HG02588 (cell line): ENCODE results near the gene CUBN.

Source experiments
- ATAC-seq: cut with Tn5 transposase; IDR thresholded peaks from one replicate; pipeline ENCODE4 v1.9.1; 2021; ENCODE audit warnings: mild to moderate bottlenecking, moderate library complexity; ENCODE audit not compliant: unreplicated experiment

The CUBN gene

DNA sequence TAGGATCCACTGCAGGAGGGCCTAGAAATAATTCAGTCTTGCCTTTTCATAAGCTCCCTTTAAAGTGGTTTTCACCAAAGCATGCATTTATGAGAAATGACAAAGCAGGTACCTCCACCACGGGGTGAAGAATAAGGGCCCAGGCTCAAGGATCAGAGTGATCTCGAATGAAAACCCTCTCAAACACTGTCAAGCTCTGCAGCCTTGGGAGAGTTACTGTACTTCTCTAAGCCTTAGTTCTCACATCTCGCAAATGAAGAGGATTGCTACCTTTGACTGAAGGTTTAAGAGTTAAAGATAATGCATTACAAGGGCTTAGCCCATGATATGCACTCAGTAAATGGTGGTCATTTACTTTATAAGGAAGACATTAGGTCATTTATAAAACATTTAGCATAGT is 81.7 kb downstream of the CUBN start:
- ATAC-seq, result no peak

DNA sequence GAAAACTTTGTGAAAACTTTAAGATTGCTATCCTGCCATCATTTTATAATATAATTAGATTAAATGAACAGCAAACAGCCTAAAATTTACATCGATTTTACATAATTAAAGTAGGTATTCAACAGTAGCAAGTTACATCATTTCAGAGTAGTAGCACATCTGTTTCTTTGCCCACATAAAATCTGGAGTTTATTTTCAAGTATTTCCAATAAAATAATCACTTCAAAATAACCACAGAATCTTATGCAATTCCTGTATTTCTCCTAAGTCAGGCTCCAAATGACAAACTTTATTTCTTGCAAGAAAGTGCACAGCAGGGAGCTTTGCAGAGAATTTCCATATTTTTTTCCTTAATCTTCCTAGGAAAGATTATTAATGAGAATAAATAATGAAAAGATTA is 82.6 kb downstream of the CUBN start:
- no peak for ATAC-seq

DNA sequence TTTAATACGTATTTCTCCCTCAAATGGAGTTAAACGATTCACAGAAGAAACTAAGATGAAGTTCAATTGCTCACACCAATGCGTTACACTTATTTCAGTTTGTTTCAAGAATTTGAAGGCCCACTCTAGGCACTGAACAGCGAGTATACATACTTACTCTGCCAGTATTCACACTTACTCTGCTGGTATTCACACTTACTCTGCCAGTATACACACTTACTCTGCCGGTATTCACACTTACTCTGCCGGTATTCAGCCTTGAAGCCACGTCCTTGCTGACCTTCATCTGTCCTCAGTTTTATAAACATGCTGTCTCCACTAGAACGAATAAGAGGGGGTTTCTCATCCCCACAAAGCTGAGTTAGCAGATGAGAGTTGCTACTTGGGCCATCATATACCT is 86.0 kb downstream of the CUBN start:
- no peak for ATAC-seq

DNA sequence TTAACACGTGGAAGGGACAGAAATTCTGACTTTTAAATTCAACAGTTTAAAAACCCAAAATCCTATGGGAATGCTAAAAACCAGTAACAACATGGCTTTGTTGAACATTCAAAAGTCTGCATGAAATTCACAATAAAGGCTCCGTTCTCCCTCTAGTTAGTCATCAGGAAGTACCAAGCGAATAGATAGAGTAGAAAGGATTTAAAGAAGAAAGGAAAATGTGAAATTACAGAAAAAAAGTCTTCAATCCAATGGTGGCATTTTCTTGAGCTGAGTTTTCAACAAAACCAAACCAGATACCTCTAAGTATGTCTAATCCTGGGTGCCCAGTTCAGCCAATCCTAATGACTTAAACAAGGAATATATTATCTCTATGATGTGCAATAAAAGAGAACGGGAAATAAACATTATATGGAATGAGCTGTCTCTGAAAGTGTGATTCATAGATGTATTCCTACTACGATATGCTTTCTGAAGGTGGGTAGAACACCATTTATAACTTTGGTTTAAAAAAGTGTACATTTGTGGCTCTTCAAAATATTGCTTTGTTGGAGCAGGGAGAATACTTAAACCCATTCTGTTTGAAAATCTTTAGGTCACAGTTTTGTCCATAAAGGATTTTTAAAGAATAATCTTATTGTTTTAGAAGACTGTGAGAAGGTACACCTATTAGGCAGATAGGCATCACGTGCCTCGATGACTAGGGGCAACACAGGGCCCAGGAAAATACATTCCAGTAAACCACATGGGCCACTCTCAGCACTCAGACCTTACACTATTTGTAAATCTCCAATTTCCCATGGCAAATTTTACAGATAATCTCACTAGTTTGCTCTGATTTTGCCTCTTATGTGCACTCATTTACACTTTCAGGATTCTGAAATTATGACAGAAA is 87.7 kb downstream of the CUBN start:
- ATAC-seq, result no peak

DNA sequence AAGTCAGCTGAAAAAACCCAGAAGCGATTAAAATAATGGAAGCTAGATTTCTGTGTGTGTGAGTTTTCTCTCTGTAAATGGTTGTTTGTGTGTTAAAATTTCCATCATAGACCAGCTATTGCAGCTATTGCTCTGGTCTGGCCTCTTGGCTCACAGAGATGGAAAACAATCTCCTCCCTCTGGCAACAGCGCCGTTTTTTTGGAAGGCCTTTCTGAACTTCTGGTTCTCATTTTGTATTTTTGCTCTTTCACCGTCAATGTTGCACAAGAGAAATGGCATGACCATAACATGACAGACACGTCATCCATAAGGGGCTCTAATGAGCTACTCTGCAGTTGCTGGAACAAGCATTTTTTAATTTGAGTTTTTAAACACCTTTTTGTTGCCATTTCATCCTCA is 91.0 kb downstream of the CUBN start:
- no peak for ATAC-seq

DNA sequence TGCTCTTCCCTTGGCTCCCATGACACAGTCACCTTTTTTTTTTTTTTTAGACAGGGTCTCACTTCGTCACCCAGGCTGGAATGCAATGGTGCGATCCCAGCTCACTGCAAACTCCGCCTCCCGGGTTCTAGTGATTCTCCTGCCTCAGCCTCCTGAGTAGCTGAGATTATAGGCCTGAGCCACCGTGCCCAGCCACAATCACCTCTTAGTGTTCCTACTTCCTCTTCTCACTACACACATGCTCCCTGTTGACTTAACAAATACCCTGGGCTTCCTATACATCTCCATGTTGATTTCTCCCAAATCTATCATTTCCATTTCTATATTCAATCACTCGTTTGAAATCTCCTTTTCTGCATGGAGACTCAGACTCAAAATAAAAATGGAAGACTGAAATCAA is 91.7 kb downstream of the CUBN start:
- no peak for ATAC-seq

DNA sequence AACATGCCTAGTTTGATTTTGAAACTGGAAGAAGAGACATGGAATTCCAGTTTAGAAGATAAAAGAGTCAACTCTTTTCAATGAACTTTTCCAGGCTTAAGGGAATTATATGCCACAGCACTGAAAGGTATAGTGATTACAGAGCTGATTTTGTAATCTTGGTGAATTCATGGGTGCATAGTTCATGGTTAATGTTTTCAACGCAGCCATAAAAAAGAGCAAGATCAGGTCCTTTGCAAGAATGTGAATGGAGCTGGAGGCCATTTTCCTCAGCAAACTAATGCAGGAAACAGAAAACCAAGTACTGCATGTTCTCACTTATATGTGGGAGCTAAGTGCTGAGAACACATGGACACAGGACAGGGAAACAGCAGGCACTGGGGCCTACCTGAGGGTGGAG is 94.2 kb downstream of the CUBN start:
- ATAC-seq, result no peak

DNA sequence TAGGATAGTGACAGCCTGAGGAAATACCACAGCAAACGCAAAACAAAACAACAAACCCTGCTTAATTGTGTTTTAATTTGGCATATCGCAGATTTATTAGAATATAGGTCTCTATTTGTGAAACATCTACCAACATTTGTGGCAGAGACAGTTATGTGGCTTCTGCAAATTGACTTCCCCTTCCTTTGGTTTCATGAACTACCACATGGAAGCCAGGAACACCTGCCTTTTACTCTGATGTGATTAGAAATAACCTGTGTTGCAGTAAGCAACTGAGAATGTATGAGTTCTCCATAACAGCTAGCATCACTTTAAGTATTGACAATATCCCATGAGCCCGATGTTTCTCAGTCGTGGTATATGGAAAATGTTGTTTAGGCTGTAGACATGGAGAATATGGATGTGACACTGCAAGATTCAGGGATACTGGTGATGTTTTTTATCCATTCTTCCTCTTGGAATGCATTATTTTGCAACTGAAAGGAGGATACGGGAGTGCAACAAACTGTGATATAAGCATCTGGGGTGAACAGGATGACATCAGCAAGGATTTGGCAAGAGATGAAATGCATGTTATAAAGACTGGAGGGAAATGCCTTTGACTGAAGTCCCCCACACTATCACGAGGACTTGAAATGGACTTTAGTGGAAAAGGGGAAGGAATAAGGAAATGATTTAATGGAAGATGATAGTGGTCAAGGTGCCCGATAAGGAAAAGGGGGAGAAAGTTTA is 95.9 kb downstream of the CUBN start:
- ATAC-seq, result no peak

DNA sequence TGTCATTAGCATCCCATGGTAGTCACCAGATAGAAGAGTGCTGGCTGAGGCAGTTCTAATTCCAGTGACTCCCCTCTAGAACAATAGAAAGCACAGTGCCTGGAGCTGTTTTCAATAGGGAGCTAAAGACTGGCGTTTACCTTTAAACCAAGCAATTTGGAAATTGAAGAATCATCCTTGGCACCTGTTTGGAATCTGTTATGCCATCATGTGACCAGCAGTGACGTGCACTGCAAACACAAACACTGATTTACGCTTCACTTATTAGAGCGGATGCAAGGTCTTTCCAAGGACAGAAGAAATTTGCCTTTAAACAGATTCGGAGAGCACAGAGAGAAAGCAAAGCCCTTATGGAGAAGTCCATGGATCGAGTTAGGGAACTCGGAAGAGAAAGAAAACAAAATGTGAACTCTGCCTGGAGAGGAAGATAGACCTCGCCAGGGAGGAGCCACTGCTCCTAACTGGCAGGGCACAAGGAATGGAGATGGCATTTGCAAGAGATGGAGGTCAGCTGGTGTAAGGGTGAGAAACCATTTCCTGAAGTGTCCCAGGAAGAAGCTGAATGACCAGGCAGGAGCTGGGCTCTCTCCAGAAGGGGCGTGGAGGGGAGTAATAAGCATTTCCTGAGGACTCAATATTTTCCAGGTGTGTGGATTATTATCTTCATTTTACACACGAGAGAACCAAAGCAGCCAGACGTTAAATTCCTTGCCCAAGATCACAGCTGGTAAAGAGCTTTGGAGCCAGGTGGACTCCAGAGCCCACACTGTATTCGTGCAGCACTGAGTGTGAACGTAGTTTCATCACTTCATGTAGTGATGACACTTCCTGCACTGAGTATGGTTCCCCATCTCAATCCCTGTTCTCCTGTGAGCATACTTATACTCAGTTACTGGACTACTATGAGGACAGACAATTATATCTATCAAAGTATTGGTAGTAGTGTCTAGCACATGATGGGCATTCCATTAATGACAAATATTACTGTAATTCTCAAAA is 97.7 kb downstream of the CUBN start:
- no peak for ATAC-seq

DNA sequence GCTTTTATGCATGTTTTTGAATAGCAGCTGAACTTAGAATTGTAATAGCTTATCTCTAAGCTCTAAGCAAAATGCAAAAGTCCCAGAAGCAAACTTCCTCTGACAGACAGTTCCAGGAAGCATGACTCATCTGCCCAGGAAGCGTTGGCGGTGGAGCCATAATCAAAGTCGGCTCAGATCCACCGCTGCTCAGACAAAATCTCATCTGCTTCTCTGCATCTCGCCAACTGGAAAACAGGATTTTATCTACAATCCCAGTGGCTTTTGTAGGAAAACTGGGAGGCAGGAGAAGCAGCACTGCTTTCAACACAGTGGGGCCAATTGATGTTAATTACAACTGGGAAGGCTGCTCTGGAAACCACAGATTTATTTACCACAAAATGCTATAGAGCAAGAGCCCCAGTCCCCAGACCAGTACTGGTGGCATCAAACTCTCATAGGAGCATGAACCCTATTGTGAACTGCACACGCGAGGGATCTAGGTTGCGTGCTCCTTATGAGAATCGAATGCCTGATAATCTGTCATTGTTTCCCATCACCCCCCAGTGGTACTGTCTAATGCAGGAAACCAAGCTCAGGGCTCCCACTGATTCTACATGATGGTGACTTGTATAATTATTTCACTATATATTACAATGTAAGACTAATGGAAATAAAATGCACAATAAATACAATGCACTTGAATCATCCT is 99.9 kb downstream of the CUBN start:
- ATAC-seq, result peak; percentile 44

DNA sequence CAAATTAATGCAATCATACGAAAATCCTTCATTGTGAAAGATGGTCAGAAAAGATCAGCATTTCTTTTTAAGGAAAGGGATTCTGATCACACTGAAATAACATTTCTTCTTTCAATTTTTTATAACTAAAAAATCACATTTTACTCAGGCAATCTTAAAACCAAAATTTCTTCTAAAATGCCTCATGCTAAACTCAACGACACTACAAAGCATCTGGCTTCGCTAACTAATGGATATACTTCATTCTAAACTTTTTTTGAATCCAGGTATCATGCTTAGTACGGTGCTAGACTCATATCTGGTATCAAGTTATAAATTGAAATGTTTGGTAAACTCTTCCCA is 100.4 kb downstream of the CUBN start:
- ATAC-seq, result no peak

DNA sequence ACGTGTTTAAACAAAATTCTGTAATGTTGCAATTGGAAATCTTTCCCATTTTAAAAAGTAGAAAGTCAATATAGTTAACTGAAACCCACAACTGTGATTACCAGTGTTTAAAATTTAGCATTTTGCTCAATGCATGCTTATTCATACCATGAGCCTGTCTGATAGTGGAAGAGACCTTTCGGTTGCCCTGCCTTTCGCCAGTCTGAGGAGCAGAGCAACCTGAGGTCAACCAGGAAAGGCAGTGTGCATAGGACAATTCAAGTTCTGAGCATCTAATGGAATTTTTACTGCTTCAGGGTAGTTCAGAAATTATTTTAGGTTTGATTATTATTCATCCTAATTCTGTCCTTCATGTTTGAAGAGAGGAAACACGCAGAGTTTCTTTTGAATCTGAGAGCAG is 100.8 kb downstream of the CUBN start:
- no peak for ATAC-seq

DNA sequence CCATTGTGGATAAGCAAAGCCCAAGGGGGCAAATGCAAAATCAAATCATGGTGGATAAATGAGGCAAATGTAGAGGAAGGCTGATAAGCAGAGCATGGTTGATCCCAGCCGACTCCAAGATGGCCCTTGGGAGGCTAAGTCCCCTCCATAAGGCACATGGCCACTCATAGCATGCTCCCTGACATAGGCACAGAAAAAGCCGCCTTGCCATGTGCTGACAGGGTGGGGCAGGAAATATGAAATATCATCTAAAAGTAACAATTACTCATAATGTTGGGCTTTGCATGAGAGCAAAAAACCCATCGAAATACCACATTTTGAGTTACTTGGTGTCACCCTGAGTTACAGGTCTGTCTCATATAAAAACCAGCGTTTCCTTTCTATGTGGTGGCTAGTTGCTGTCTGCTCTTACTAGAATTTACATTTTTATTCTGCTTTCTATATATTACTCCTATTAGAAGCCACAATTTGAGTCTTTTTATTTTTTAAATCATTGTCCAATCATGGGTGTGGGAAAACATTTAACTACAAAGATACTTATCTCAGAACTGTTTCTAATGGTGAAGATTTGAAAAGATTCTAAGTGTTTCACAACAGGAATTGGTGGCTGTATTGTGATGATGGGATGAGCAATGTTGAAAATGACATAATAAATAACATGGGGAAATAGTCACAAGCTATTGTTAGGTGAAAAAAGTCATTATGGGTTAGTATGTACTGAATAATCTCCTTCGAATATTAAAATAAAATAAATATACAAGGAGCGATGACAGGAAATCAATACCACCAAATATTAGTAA is 102.7 kb downstream of the CUBN start:
- peak; percentile 34 for ATAC-seq

DNA sequence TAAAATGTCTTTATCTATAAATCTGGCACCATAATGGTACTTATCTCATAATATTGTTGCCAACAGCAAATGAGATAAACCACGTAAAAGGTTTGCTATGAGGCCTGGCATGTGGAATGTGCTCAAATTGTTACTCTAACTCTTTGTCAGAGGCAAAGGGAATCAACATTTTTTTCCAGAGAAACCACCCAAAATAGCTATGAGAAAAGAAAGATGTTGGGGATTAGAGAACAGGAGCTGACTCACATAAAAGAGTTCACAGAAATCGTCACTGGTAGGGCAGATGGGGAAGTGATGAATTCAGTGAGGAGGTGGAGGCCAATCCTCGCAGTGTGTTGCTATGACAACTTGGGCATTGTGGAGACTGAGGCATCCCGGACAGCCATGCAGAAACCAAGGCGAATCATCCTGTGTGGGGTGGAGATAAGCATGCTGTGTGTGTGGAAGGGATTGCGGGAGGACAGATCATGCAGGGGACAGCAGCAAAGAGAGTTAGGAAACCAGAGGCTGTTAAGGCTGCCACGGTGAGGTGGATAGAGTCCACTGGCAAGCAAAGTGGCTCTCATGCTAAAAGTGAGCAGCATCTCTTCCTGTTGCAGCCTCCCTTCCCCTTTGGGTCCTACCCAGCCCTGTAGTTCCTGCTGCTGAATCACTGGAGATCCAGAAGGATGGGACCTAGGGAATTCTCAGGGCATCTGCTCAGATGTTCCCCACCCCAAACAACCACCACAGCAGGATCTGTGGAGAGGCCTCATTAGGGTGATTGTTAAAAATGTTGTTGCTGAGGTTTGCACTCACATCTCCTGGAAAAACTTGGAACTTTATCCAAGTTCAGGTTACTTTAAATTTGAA is 103.9 kb downstream of the CUBN start:
- no peak for ATAC-seq

DNA sequence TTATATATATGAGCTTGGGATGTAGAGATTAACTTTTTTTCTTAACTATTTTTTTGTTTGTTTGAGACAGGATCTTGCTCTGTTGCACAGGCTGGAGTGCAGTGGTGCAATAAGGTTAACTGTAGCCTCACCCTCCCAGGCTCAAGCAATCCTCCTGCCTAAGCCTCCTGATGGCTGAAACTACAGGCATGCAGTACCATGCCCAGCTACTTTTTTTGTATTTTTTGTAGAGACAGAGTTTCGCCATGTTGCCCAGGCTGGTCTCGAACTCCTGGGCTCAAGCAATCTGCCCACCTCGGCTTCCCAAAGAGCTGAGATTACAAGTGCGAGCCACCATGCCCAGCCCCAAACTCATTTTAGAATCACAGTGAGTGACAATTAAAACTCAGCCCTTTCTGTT is 105.2 kb downstream of the CUBN start:
- no peak for ATAC-seq

DNA sequence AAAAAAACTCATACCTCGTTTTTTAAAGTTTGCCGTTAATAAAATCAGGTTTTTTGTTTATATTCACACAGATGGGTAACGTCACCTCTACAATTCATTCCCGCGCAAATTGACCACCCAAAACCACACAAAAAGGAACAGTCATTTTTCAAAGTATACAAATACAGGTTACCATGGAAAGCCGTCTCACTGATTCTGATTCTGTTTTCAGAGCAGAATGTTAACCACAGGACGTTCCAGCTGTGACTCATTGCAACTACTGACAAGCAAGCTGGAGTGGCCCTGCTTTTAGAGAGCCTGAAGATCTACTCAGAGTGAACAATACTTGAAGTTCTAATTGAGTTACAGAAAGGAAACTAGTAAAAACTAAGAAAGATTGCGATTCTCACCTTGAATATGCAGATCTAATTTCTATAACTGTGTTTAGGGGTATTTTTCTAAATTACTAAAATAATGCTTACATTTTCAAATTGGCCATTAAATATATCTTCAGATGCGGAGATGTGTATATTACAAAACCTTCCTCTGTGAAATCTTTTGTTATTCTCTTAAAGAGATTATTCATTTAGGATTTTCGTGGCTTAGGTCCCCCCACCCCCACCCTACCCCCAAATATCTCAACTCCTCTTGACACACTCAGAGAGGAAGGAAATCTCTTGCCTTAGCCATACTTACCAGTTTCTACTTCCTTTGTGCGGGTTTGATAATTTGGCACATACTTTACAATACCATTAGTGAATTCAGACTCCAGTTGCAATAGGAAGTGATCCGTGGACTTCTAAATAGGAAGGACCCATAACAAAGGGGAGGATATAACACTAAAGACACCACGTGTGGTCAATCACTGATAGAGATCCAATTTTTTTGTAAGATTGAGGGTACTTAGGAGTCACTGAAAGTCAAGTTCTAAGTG is 106.0 kb downstream of the CUBN start:
- peak; percentile 93 for ATAC-seq

DNA sequence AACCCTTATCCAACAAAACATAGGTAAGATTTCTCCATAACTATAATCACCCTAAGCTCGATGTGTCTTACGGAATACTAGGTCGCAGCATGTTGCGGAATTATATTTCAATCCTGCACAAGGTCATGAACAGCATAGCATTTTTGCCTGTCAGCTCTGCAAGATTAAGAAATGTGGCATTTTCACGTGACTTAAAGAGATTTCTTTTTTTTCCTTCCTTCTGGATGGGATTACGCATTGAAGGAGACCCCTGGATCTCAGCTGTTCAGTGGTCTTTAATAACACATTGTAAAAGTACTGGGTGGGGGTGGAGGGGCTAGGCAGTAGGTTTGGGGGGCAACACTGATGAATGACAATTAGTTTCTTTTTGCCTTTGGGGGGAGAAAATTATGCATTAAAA is 106.7 kb downstream of the CUBN start:
- ATAC-seq, result no peak

DNA sequence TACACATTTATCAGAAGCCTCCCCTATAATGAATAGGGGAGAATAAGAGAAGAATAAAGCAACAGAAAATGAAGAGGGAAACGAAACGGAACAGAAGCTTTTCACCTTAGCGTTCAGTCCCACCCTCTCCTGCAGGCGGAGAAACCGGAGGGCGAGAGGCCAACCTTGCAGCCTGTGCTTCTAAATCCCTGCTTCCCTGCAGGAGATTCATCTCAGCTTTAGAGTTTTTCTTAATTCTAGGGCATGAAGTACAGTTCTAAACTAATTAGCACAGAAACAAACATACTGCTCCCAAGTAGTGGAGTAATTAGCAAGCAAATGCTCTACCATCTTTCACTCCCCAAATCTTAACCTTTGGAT is 107.2 kb downstream of the CUBN start:
- no peak for ATAC-seq
